Nephron (organoid): Measurements from ENCODE around the gene PPIE.

ENCODE experiments used
- H3K27ac Mint-ChIP-seq, 3 experiments: 2 replicates each; pipeline ENCODE4 v1.8.0; 2020; ENCODE audit warnings: mixed read lengths in 3 of 3, mild to moderate bottlenecking in 2 of 3, moderate library complexity in 1 of 3
- H3K27me3 Mint-ChIP-seq: 2 replicates; pipeline ENCODE4 v1.8.0; 2021; ENCODE audit warnings: low read depth, mild to moderate bottlenecking, moderate library complexity, mixed read lengths
- H3K36me3 Mint-ChIP-seq: 2 replicates; pipeline ENCODE4 v1.8.0; 2020; ENCODE audit warnings: low read depth, mixed read lengths
- H3K4me1 Mint-ChIP-seq: 2 replicates; pipeline ENCODE4 v1.8.0; 2020; ENCODE audit warnings: mixed read lengths
- H3K4me3 Mint-ChIP-seq, 3 experiments: 2 replicates each; pipeline ENCODE4 v1.8.0; 2020; ENCODE audit warnings: mild to moderate bottlenecking in 3 of 3, mixed read lengths in 3 of 3, moderate library complexity in 2 of 3
- H3K9me3 Mint-ChIP-seq: 2 replicates; pipeline ENCODE4 v1.8.0; 2020; ENCODE audit warnings: mixed read lengths
- CTCF ChIP-seq, 3 experiments: fragments of 200-600 bp; sonication (generic); IDR thresholded peaks; one replicate each; pipeline ENCODE4 v1.5.0; 2021; ENCODE audit warnings: antibody characterized with exemption in 3 of 3; ENCODE audit not compliant: unreplicated experiment in 3 of 3

PPIE gene

GRCh38 chr1:39698568-39698967 is 40.1 kb upstream of the PPIE start:
- H3K4me3 Mint-ChIP-seq = no peak overlapping the region
- no peak overlapping the region for H3K27ac Mint-ChIP-seq
- no peaks in the 10 kb centered on the region for H3K9me3 Mint-ChIP-seq
- peaks cover 33% of the 10 kb centered on the region for H3K4me1 Mint-ChIP-seq
- TF ChIP-seq CTCF (IDR thresholded peaks at IDR 0.05; ENCODE audit: unreplicated experiment in 3 of 3) = no peak
- no peaks in the 10 kb centered on the region for H3K36me3 Mint-ChIP-seq
- peaks cover 73% of the 10 kb centered on the region for H3K27me3 Mint-ChIP-seq

DNA sequence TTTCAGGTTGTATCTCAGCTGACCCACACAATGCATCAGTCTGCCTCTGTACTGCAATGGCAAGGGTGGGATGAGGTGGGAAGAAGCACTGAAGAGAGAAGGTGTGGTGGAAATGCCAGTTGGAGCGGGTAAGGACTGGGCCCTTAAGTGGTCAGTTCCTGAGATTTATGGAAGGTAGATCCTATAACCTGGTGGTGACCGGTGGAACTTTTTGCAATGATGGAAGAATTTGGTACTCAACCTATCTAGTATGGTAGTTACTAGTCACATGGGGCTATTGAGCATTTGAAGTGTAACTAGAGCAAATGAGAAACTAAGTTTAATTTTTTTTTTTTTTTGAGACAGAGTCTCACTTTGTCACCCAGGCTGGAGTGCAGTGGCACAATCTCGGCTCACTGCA is 39.3 kb upstream of the PPIE start:
- H3K27me3 Mint-ChIP-seq = peaks cover 66% of the 10 kb centered on the region
- no peak overlapping the region for H3K27ac Mint-ChIP-seq
- peaks cover 27% of the 10 kb centered on the region for H3K4me1 Mint-ChIP-seq
- no peak overlapping the region for H3K4me3 Mint-ChIP-seq
- no peaks in the 10 kb centered on the region for H3K36me3 Mint-ChIP-seq
- TF ChIP-seq CTCF (IDR thresholded peaks at IDR 0.05; ENCODE audit: unreplicated experiment in 3 of 3) = no peak
- H3K9me3 Mint-ChIP-seq = no peaks in the 10 kb centered on the region

DNA sequence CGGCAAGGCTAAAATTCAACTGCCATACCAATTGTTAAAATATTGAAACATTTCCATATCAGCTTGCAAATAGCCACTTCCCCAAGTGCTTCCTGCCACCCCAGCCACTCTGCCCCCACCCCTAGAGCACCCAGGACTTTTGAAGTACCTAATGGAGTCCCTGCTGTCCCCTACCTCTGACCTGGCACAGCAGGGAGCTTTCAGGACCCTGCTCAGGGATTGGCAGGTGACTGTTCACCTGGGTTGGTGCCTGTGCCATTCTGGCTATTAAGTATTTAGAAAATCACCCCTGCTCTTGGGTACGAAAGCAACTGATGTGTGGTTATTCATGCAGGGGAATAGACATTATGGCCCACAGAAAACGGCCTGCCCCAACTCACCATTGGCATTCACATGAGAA is 38.3 kb upstream of the PPIE start:
- TF ChIP-seq CTCF (IDR thresholded peaks at IDR 0.05; ENCODE audit: unreplicated experiment in 3 of 3) = no peak
- H3K36me3 Mint-ChIP-seq = no peaks in the 10 kb centered on the region
- H3K27me3 Mint-ChIP-seq = peaks cover 57% of the 10 kb centered on the region
- peaks cover 22% of the 10 kb centered on the region for H3K4me1 Mint-ChIP-seq
- no peaks in the 10 kb centered on the region for H3K9me3 Mint-ChIP-seq
- no peak overlapping the region for H3K4me3 Mint-ChIP-seq
- peak overlapping the region in 1 of 3 experiments; percentile 89 for H3K27ac Mint-ChIP-seq

DNA sequence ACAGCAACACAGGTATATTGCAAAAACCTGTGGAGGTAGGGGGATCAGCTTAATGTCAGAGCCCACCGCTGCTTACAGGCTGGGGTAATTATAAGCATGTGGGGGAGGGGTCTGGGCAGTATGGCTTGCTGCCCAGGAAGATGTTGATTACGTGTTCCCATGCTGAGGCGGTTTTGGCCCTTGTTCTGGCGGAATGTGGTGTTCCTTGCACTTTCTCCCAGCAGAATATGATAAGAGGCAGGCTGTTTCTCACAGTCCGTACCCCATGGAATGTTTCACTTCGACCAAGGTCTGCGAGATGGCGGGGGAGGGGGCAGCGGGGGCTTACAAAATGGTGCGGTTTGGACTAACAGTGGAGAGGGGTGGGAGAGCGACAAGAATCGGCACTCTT is 37.6 kb upstream of the PPIE start:
- H3K4me3 Mint-ChIP-seq = peak overlapping the region; percentile 14 to 59 (median 48)
- H3K9me3 Mint-ChIP-seq = no peaks in the 10 kb centered on the region
- H3K36me3 Mint-ChIP-seq = no peaks in the 10 kb centered on the region
- peaks cover 53% of the 10 kb centered on the region for H3K27me3 Mint-ChIP-seq
- TF ChIP-seq CTCF (IDR thresholded peaks at IDR 0.05; ENCODE audit: unreplicated experiment in 3 of 3) = no peak
- peaks cover 22% of the 10 kb centered on the region for H3K4me1 Mint-ChIP-seq
- peak overlapping the region; percentile 24 to 89 (median 88) for H3K27ac Mint-ChIP-seq

DNA sequence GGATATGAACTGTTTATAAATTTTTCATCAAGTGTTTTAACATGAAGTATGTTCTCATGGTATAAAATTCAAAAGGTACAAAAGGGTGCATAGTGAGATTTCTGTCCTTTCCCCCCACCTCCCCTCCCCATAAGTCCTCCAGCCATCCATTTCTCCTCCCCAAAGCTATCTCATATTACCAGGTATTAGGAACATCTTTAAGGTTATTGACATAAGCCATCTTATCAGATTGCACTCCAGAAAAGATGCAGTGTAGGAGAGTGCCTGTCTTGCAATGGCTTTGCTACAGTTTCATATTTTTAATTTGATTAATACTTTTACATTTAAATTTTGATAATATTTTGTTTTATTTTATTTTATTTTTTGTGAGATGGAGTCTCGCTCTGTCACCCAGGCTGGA is 33.9 kb upstream of the PPIE start:
- Mint-ChIP-seq H3K27me3 (peaks cover 54% of the 10 kb centered on the region), H3K4me1 (peaks cover 17% of the 10 kb centered on the region), H3K9me3 (no peaks in the 10 kb centered on the region), H3K36me3 (no peaks in the 10 kb centered on the region), H3K4me3 (no peak overlapping the region), H3K27ac (no peak overlapping the region)
- no peak for TF ChIP-seq CTCF (IDR thresholded peaks at IDR 0.05; ENCODE audit: unreplicated experiment in 3 of 3)

- Mint-ChIP-seq H3K4me3 (no peak overlapping the region), H3K27me3 (peaks cover 58% of the 10 kb centered on the region), H3K9me3 (no peaks in the 10 kb centered on the region), H3K36me3 (no peaks in the 10 kb centered on the region), H3K4me1 (no peaks in the 10 kb centered on the region), H3K27ac (no peak overlapping the region)
- no peak for TF ChIP-seq CTCF (IDR thresholded peaks at IDR 0.05; ENCODE audit: unreplicated experiment in 3 of 3)
Observed at GRCh38 chr1:39707506-39707905, 31.2 kb upstream of the PPIE start.
